ENCODE results near the gene EFEMP2.

Gene EFEMP2

DNA sequence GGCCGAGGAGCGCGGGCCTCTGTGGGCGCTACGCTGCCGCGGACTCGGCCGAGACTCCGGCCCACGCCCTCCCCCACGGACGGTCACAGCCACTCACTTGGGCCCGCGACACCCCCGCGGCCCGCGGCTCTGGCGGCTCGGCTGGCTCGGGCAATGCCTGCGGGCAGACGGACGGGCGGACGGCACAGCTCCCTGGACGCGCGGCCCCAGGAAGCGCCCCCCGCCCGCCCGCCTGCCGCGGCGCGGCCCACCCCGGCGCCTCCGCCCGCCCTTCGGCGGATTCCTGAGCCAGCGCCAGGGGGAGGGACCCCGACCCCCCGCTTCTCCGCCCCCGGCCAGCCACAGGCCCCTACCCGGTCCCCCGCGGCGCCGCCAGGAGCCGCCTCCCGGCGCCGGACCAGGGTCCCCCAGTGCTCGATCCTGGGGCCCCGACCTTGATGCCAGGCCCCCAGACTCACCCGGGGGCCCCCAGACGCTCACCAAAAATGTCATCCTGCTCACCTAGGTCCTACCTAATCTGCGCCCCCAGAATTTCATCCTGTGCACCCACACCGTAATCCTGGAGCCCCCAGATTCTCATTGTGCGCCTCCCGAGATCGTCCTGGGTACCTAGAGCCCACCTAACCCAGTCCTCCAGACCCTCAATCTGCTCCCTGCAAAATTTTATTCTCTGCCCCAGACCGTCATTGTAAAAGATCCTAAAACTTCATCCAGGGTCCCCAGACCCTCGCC is at the start of gene EFEMP2:
EFEMP2 (minus strand) TSS at position 215 of the 732 bp plus-strand sequence. CDS start 446 bp downstream, outside the sequence.
- no peak for DNase-seq (ENCODE audit: low read depth in 1 of 2, low spot score in 1 of 2)

DNA sequence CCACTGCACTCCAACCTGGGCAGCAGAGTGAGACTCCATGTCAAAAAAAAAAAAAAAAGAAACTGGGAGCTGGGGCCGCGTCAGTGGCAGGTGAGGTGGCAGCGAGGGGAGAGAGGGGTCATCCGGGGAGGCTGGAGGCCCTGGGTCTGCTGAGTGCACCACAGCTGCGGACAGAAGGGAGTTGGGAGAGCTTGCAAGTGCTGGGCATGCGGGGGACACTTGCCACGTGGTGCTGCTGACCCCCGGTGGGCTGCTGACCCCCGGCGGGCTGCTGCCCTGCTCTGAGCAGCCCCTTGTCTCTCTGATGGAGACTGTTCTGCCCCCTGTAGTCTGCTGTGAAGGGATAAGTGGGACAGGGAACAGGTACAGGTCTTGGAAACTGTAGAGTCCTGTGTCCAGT is 49.3 kb upstream of the EFEMP2 start:
- DNase-seq (ENCODE audit: low read depth in 1 of 2, low spot score in 1 of 2), result no peak

DNA sequence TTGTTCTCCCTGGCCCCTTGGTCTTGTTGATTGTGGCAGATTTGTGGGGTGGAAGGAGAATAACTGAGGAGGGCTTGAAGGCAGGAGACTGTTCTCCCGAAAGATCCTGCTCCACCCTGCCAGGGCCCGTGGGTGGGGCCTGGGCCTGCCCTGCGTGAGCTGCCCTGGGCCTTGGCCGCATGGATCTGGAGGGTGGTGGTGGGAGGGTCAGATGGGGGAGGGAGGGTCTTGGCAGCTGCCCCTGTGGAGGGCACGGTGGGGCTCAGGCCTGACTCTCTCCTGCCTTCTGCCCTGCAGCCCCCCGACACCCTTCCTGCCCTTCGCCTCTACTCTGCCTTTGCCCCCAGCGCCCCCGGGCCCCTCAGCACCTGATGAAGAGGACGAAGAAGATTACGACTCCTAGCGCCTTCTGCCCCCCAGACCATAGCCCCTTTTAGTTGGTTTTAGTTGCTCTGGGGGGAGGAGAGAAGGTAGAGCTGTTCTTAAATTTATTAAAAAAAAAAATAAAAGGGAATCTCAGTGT is 48.5 kb upstream of the EFEMP2 start:
- DNase-seq (ENCODE audit: low read depth in 1 of 2, low spot score in 1 of 2), result no peak

DNA sequence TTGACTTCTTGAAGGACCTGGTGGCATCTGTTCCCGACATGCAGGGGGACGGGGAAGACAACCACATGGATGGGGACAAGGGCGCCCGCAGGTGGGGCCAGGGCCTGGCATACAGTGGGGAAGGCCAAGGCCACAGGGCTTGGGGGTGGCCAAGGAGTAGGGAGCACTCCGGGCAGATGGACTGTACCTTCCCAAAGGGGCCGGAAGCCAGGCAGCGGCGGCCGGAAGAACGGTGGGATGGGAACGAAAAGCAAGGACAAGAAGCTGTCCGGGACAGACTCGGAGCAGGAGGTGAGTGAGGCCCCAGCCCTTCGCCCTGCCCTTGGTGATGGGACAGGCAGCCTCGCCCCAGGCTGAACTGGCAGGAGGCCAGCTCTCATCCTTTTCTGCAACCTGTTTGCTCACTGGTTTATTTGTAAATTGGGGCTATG is 47.8 kb upstream of the EFEMP2 start:
- no peak for DNase-seq (ENCODE audit: low read depth in 1 of 2, low spot score in 1 of 2)

DNA sequence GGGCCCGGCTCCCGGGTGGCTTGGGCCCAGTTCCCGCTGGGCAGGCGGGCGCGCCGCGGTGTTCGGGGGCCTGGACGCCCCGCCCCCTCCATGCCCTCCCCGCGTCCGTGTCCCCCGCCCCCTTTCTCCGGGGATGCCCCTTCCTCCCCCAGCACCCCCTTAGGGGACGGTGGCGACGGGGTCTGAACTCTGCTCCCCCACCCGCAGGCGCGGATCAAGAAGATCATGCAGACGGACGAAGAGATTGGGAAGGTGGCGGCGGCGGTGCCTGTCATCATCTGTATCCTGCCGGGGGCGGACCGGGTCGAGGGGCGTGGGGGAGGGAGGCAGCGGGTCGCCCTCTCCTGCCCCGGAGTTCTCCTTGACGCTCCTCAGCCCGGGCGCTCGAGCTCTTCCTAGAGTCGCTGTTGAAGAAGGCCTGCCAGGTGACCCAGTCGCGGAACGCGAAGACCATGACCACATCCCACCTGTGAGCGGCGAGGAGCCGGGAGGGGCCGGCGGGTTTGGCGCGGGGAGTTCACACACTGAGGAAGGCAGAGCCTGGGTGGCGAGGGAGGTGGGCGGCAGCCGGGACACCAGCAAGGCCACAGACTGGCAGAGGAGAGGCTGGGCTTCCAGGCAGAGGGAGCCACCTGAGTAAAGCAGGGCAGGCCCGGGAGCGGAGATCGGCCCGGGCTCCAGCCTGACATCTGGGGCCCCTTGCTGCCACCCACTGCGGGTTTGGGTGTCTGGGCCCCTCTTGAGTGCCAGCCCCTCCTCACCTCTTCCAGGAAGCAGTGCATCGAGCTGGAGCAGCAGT is 47.2 kb upstream of the EFEMP2 start:
- peak in 1 of 2 donors; percentile 28 for DNase-seq (ENCODE audit: low read depth in 1 of 2, low spot score in 1 of 2)

DNA sequence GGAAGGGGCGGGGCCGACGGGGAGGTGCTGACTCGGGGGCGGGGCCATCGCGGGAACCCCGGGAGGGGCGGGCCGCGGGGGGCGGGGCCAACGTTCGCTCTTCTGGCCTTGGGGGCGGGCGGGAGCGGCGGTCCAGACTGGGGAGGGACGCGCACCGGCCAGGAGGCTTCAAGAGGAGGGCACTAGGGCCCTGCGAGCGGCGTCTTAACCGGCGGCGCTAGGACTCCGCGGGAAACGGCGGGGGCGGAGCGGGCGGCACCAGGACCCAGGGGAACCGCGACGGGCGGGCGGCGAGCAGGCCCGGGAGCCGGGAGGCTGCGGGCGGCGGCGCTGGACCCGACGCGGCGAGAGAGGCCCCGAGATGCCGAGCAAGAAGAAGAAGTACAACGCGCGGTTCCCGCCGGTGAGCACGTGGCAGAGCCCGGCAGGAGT is 46.6 kb upstream of the EFEMP2 start, which contains the start of gene DRAP1:
DRAP1 (plus strand) TSS at position 286 of the 432 bp plus-strand sequence; CDS start at position 362, 76 bp downstream.
- DNase-seq (ENCODE audit: low read depth in 1 of 2, low spot score in 1 of 2), result peak; percentile 98 to 100

DNA sequence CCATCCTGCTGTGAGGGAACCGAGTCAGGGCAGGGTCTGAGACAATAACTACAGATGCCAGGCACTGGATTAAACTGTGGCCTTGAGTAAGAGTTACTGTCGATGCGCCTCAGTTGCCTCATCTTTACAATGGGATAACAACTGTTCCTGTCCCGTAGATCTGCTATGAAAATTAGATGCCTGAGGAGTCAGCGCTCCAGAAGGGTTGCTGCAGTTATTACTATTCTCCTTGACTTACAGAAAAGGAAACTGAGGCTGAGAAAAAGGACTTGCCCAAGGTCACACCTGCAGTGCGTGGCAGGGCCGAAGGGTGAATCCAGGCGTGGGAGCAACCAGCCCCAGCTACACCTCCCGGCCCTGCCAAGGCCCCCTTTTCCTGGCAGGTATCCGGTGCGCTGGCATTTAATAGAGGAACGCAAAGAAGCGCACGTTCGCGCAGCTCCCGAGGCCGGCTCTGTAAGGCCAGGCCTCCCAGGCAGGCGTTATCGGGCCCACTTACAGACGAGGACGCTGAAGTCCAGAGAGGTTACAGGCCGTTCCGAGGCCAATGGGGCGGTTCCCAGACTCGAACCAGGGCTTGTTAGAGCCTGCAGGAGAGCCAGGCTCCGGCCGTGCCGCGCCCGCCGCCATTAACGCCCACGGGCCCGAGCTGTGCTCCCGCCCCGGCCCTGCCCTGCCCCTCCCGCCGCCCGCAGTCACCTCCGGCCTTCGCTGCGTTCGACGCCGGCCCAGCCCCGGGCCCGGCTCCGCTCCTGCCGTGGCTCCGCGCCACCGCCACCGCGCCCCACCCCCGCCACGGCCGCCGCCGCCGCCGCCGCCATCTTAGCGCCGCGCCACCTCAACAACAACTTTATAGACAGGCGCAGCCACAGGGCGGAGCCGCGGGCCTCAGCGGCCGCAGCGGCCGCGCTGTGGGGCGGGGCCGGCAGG is 45.9 kb upstream of the EFEMP2 start, which contains the start of gene C11orf68:
C11orf68 (minus strand) TSS at position 852 of the 930 bp plus-strand sequence; CDS start at position 821, 31 bp downstream.
- DNase-seq (ENCODE audit: low read depth in 1 of 2, low spot score in 1 of 2), result peak in 1 of 2 donors; percentile 10

DNA sequence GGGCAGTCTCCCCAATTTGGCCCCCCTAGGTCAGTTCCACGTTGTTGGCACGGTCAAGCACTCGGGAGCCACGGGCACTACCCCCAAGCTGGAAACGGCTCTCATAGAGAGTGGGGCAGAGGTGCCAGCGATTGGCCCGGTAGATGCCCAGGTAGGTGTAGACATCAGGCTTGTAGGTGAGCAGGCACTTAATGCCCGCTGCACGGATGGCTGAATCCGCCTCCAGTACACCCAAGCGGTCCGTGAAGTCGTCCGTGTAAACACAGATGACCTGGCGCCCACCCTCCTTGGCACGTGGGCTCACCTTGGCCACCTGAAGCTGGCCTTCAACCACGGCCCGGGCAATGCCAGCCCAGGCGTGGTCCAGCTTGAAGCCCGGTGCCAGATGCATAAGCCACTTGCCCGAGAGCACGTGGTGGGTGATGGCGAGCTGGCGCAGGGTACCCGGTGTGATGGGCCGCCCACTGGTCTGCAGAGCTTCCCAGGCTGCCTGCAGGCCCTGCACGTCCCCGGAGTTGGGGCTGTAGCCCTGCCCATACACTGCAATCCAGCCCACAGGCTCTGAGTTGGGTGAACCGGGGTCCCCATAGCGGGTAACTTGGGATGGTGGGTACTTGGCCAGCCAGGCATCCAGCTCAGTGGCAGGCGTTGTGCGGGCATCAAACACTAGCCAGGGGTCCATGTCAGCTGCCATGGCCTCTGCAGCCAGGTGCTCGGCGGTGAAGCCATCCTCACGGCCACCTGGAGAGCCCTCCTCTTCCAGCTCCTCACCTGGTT is 45.0 kb upstream of the EFEMP2 start:
- no peak for DNase-seq (ENCODE audit: low read depth in 1 of 2, low spot score in 1 of 2)

DNA sequence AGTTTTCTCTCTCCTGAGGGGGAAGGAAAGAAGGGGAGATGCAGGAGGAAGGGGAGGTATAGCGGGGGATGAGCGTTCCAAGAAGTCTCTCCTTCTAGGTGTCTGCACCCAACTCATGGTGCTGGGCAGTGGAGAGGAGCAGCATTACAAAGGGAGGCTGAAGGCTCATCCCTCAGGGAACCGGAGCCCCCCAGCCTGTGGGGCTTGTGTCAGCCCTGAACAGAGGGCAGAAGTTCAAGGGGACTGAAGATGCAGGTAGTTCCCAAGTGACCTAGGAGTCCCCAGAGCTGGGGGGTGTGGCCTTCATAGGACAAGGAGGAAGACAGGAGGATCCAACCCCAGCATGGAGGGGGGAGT is 44.5 kb upstream of the EFEMP2 start:
- no peak for DNase-seq (ENCODE audit: low read depth in 1 of 2, low spot score in 1 of 2)

DNA sequence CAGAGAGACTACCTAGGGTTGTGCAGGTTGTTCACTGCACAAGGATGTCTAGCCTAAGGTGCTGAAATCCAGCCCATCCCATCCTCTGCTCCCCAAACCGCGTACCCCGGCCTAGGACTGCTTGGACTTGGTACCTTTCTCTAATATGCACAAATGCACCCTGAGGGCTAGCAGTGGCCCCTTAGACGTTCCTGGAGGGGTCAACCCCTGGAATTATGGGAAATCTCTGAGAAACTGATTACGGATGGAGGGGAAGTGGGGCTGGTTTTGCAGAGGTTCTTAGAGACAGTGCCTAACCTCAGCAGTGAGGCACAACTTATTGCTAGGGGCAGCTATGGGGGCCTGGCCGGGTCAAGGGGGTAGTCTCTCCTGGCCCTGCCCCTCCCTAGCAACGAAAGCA is 43.8 kb upstream of the EFEMP2 start:
- DNase-seq (ENCODE audit: low read depth in 1 of 2, low spot score in 1 of 2), result no peak

DNA sequence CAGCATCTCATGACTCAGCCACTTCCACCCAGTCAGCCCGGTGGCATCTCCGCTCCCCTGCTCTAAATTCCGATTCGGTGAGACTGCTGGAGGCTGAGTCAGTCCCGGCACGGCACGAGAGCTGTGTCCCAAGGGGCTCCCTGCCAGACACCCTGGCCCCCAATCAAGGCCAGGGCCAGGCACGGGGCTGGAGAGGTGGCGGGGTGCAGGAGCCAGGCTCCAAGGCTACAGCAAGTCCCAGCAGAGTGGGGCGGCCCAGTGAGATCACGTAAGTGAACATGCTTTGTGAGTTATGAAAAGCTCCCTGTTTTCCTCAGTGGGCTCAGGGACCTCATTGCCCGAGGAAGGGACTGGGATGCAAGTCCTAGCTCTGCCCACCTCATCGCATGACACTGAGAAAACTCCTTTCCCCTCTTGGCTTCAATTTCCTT is 43.2 kb upstream of the EFEMP2 start:
- DNase-seq (ENCODE audit: low read depth in 1 of 2, low spot score in 1 of 2), result no peak

DNA sequence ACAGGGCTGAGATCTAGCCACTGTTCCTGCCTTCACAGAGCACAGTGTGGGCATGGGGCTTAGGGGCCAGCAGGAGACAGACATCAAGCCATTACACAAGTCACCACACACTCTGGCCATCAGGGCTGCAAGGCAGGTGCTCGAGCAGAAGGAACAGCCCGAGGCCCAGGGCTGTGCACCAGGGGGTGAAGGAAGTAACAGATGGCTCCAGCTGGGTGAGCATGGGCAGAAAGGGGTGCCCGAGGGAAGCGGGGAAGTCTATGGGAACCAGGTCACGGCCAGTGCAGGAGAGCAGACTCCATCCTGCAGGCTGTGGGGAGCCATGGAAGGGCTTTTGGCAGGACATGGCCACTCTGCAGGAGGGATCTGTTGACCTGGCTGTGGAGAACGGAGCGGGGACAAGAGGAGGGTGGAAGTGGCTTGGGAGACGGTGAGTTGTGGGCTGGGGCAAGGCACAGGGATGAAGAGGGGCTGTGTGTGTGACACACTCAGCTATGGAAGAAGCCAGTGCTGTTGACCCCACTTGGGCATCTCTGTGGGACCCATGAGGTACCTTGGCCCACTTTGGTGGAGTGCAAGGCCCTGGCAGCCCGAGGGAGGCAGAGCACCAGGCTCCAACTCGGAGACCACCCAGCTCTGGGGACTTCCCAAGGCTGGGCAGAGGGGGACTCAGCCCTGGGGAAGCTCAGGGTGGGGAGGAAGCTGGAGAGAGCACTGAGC is 42.7 kb upstream of the EFEMP2 start:
- DNase-seq (ENCODE audit: low read depth in 1 of 2, low spot score in 1 of 2), result no peak

DNA sequence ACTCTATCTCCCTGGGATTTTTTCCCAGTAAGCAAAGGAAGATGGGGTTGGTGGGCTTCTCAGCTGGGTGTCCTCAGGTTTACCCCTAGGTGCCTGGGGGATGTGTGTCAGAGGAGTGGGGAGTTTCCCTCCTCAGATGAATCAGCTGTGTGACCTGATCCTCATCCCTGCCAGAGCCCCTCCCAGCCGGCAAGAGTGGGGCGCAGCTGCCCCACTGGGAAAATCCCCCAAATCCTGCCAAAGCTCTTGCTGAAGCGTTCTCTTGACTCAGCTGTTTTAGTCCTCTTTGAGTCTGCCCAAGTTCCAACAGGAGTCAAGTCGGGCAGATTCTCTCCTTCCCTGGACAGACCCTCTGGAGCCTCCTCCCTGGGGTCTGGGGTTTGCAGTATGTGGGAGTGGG is 40.2 kb upstream of the EFEMP2 start:
- no peak for DNase-seq (ENCODE audit: low read depth in 1 of 2, low spot score in 1 of 2)

DNA sequence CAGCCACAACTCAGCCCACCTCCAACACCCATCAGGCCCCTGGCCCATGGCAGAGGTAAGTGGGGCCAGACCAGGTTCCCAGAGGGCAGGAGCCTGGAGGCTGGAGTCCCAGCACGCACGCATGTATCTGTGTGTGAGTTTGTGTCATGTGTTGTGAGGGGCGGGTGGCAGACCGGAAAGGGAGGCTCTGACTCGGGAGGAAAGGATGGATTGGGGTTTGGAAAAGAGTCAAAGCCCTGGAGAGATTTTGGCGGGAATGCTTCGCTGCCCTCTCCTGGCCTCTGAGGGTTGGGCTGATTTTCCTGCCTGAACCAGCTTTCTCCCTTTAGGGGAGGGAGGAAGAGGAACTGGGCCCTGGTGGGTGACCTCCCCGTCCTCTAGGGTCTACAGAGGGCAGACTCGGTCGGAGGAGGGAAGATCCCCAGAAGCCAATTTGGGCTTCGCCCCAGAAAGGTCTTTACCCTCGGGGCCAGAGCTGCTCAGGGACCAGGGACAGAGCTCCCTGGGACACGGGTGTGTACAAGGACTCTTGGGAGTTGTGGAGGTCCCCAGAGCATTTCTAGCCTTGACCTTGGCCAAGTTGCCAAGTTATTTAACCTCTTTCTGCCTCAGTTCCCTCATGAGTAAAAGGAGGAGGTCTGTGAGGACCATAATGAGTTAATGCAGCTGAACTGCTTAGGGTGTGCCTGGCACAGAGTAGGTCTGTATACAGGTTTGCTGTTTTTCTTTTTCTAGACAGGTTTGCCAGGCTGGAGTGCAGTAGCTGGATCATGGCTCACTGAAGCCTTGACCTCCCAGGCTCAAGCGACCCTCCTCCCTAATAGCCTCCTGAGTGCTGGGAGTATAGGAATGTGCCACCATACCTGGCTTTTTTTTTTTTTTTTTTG is 39.3 kb upstream of the EFEMP2 start:
- no peak for DNase-seq (ENCODE audit: low read depth in 1 of 2, low spot score in 1 of 2)

DNA sequence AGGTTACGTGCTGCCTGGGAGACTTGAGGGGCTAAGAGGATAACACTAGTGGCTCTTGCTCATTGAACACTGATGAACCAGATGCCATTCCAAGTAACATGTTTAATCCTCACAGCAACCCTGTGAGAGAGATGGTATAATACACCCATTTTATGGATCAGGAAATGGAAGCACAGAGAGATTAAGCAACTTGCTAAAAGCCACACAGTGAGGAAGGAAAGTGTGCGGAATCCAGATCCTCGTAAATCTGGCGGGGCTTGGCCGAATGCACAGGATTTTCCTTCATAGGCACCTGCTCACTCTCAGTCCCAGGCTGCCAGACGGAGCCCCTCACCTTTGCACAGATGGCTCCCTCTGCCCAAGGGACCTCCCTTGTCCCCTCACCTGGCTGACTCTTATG is 35.3 kb upstream of the EFEMP2 start:
- no peak for DNase-seq (ENCODE audit: low read depth in 1 of 2, low spot score in 1 of 2)

DNA sequence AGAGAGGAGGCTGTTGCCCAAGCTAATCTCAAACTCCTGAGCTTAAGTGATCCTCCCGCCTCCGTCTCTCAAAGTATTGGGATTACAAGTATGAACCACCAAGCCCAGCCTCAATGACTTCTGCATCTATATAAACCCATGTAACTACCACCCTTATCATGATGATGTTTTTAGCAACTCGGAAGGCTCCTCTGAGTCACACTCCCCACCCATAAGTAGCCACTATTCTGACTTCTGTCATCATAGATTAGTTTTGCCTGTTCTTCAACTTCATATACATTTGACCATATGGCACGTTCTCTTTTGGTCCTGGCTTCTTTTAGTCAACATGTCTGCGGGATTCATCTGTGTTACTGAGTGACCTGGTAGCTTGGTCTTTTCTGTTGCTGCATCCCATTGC is 34.0 kb upstream of the EFEMP2 start:
- DNase-seq (ENCODE audit: low read depth in 1 of 2, low spot score in 1 of 2), result no peak

DNA sequence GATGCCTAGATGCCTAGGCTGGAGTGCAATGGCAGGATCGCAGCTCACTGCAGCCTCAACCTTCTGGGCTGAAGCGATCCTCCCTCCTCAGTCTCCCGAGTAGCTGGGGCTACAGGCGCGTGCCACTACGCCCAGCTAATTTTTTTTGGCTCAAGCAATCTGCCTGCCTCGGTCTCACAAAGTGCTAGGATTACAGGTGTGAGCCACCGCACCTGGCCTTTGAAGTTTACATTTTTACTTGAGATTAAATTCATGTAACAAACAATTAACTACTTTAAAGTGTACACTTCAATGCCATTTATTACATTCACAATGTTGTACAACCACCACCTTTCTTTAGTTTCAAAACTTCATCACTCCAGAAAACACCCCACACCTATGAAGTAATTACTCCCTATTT is 31.1 kb upstream of the EFEMP2 start:
- no peak for DNase-seq (ENCODE audit: low read depth in 1 of 2, low spot score in 1 of 2)

DNA sequence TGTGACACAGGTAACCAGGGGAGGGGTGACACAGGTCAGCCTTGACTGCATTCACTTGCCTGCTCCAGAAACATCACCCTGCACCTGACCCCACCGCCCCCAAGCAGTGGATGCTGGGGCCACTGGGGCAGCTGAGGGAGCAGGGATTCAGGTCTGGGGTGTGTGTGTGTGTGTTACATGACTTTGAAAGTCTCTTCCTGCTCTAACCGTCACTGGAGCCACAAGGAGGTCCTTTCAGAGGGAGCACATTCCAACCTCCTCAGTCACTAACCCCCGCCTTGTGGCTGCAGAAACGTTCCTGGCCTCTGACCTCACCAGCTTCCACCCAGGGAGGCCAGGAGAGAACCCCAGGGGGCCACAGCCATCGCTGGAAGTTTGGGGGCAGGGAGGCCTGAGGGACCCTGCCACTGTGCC is 30.5 kb upstream of the EFEMP2 start:
- DNase-seq (ENCODE audit: low read depth in 1 of 2, low spot score in 1 of 2), result no peak

DNA sequence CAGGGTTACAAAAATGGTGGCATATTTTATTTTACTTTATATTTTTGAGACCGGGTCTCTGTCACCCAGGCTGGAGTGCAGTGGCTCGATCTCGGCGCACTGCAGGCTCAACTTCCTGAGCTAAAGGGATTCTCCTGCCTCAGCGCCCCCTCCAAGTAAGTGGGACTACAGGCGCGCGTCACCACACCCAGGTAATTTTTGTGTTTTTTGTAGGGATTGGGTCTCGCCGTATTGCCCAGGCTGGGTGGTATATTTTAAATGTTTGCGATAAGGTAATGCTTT is 28.2 kb upstream of the EFEMP2 start:
- no peak for DNase-seq (ENCODE audit: low read depth in 1 of 2, low spot score in 1 of 2)

Data from activated T-helper 1 cell treated with anti-CD3 and anti-CD28 coated beads, Interleukin-2, amount 50 U/mL, for 16 hours (primary cell).